OCI-LY7 (cell line): ENCODE results near the gene HAPLN3. TPM values are rescaled to one million over a fixed set of nuclear protein-coding genes. Genes with fewer than 3 reads are reported as not detected.
"Not testable (repeated sequence)": the region's sequence is repeated elsewhere in the genome, so short reads cannot be mapped to it uniquely, and the experiment has no call there.

Source experiments
- BruUV-seq: library from RNA; stranded (reverse); fragments of 400-500 nt; replicated peaks from 2 replicates; lab custom pipeline; 2021; lab: Mats Ljungman, UMichigan
- CTCF ChIA-PET: fragments of 300-600 bp; sonication (Branson Sonifier 250); formaldehyde crosslinking; loops from one replicate; lab custom pipeline; 2022; ENCODE audit warnings: antibody characterized with exemption; ENCODE audit not compliant: unreplicated experiment; lab: Charles Lee
- POLR2A ChIA-PET: fragments of 300-600 bp; sonication (Branson Sonifier 250); formaldehyde crosslinking; loops from one replicate; lab custom pipeline; 2022; ENCODE audit warnings: antibody characterized with exemption; lab: Charles Lee
- DNase-seq: peaks from one replicate; pipeline ENCODE4 v3.0.0-alpha.2; 2015; ENCODE audit warnings: low spot score
- H2AFZ ChIP-seq: fragments of 200-600 bp; sonication (generic), shearing (Covaris generic); 2 replicates; pipeline ENCODE4 v1.6.1; 2014; ENCODE audit warnings: mild to moderate bottlenecking, antibody characterized with exemption, low read length, moderate library complexity
- H3K27ac ChIP-seq: fragments of 200-600 bp; sonication (generic); 2 replicates; pipeline ENCODE4 v1.5.1; 2014; ENCODE audit warnings: mixed run types, low read depth, mild to moderate bottlenecking, moderate library complexity, low read length, inconsistent platforms; ENCODE audit not compliant: poor library complexity, severe bottlenecking
- H3K36me3 ChIP-seq: fragments of 200-600 bp; sonication (generic); 2 replicates; pipeline ENCODE4 v1.6.1; 2014; ENCODE audit warnings: mild to moderate bottlenecking, antibody characterized with exemption, low read length, moderate library complexity, mixed read lengths; ENCODE audit not compliant: insufficient read depth
- H3K4me1 ChIP-seq: fragments of 200-600 bp; sonication (generic); 2 replicates; pipeline ENCODE4 v1.5.1; 2014; ENCODE audit warnings: mild to moderate bottlenecking, low read length; ENCODE audit not compliant: insufficient read depth, poor library complexity, severe bottlenecking
- H3K4me2 ChIP-seq: fragments of 200-600 bp; sonication (generic); 2 replicates; pipeline ENCODE4 v1.6.1; 2014; ENCODE audit warnings: mild to moderate bottlenecking, low read length
- H3K4me3 ChIP-seq: fragments of 200-600 bp; sonication (generic); 2 replicates; pipeline ENCODE4 v1.5.1; 2014; ENCODE audit warnings: mild to moderate bottlenecking, low read depth, low read length; ENCODE audit not compliant: poor library complexity, severe bottlenecking
- H3K79me2 ChIP-seq: fragments of 200-600 bp; sonication (generic); 2 replicates; pipeline ENCODE4 v1.6.1; 2016; ENCODE audit warnings: low read depth, mild to moderate bottlenecking, low read length, moderate library complexity, mixed read lengths; ENCODE audit not compliant: insufficient read depth
- H3K9me2 ChIP-seq: fragments of 200-600 bp; sonication (generic); 2 replicates; pipeline ENCODE4 v1.6.1; 2016; ENCODE audit warnings: mild to moderate bottlenecking, low read length, mixed read lengths; ENCODE audit not compliant: insufficient read depth
- H3K9me3 ChIP-seq: fragments of 200-600 bp; sonication (generic); 2 replicates; pipeline ENCODE4 v1.6.1; 2014; ENCODE audit warnings: mild to moderate bottlenecking, mixed run types, low read length, mixed read lengths
- H4K20me1 ChIP-seq: fragments of 200-600 bp; sonication (generic); 2 replicates; pipeline ENCODE4 v1.6.1; 2014; ENCODE audit warnings: mild to moderate bottlenecking, antibody characterized with exemption, low read length, moderate library complexity, mixed read lengths; ENCODE audit not compliant: insufficient read depth
- EZH2phosphoT487 ChIP-seq: fragments of 200-600 bp; sonication (generic); IDR thresholded peaks from 2 replicates; pipeline ENCODE4 v1.6.1; 2018; ENCODE audit warnings: low read depth, borderline replicate concordance, mild to moderate bottlenecking, mixed run types, antibody characterized with exemption, low read length, moderate library complexity, mixed read lengths
- intact Hi-C: fragments of 100-400 bp; cut with micrococcal nuclease; formaldehyde crosslinking; loops from one replicate; pipeline ENCODE4 v1.10.0; 2022; ENCODE audit not compliant: unreplicated experiment
- total RNA-seq, 2 experiments: library from RNA; depleted of rRNA in 1 of 2; stranded (reverse); fragments of >200 nt in 1 of 2; shearing (Covaris generic) in 1 of 2; gene quantifications; 2 replicates each; pipeline ENCODE4 v1.2.3, GENCODE V29; 2014 to 2022
- TF ChIP-seq, protein P1 (sequence below): fragments of 200-600 bp; sonication (generic); conservative IDR thresholded peaks from 2 replicates; pipeline ENCODE4 v1.5.1; 2014; ENCODE audit warnings: mild to moderate bottlenecking, antibody characterized with exemption, low read length, moderate library complexity, mixed read lengths

The HAPLN3 gene
- total RNA-seq, 2 experiments from 2014 or later = 0.93 to 0.98 TPM

DNA sequence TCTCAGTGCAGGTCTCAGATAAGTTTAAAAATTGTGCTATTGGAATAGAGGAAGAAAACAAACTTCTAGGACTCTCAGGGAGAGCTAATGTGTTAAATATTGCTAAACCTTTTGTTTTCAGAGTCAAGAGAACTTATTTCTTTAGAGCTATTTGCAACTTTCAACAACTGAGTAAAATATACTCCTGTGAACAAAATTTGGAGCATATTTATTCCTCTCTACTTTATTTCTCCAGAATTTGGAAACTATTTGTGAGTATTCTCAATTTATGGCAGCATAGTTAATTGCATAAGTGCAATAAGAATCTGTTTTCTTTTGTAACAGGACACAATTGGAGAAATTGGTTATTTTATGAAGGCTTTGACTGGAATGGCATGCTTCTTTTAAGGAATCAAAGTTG, 32.8 kb upstream of the HAPLN3 start:
- H3K4me1 ChIP-seq, H3K4me3 ChIP-seq, H3K9me2 ChIP-seq, H4K20me1 ChIP-seq, H3K79me2 ChIP-seq, CTCF ChIA-PET, H3K36me3 ChIP-seq, intact Hi-C loops, H3K9me3 ChIP-seq, BruUV-seq, DNase-seq, POLR2A ChIA-PET, H2AFZ ChIP-seq, H3K27ac ChIP-seq, H3K4me2 ChIP-seq: not testable (repeated sequence)

DNA sequence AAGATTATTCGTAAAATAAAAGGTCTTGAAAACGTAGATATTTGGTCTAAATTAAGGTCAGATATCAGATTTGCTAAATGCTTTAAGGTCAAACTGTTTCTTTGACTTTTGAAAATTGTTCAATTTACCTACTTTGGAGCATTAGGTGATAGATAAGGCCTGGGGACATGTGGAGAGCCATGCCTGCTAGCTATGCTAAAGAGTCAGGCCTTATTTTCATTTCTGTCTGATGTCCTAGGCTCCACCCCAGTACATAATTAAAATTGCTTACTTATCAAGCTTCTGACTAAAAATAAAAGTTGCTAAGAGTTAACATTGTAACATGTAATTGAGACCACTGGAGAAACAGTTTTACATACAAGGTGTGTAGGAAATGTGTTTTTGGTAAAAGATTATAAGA, 30.3 kb upstream of the HAPLN3 start:
- H3K4me1 ChIP-seq, H3K4me3 ChIP-seq, H4K20me1 ChIP-seq, H3K36me3 ChIP-seq, CTCF ChIA-PET, H3K4me2 ChIP-seq, H2AFZ ChIP-seq, H3K9me2 ChIP-seq, BruUV-seq, H3K27ac ChIP-seq, H3K79me2 ChIP-seq, intact Hi-C loops, DNase-seq, H3K9me3 ChIP-seq: not testable (repeated sequence)
- POLR2A ChIA-PET = interaction anchor here (0.6 kb wide), 1 partner anchor 67 kb away, joined by 3 read pairs; no protein-coding TSS in a partner anchor

DNA sequence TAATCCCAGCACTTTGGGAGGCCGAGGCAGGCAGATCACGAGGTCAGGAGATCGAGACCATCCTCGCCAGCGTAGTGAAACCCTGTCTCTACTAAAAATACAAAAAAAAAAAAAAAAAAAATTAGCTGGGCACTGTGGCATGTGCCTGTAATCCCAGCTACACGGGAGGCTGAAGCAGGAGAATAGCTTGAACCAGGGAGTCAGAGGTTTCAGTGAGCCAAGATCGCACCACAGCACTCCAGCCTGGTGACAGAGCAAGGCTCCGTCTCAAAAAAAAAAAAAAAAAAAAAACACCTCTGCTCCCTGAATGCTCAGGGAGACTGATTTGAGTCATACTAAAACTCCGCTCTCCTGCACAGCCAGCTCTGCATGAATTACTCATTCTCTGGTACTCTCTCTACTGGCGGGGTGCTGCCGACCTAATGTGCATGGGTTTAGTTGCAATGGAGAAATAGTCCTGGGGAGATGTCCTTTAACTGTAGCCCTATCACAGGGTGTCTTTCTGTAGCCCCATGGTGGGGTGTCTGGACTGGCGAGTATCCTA, 25.6 kb upstream of the HAPLN3 start:
- H2AFZ ChIP-seq, H3K4me1 ChIP-seq, H3K27ac ChIP-seq, DNase-seq, H3K4me2 ChIP-seq, BruUV-seq, H3K79me2 ChIP-seq, H4K20me1 ChIP-seq, H3K9me2 ChIP-seq, H3K36me3 ChIP-seq, H3K9me3 ChIP-seq, intact Hi-C loops, H3K4me3 ChIP-seq, CTCF ChIA-PET: not testable (repeated sequence)
- POLR2A ChIA-PET = interaction anchor here (0.7 kb wide), 1 partner anchor 39 kb away, joined by 5 read pairs; no protein-coding TSS in a partner anchor

DNA sequence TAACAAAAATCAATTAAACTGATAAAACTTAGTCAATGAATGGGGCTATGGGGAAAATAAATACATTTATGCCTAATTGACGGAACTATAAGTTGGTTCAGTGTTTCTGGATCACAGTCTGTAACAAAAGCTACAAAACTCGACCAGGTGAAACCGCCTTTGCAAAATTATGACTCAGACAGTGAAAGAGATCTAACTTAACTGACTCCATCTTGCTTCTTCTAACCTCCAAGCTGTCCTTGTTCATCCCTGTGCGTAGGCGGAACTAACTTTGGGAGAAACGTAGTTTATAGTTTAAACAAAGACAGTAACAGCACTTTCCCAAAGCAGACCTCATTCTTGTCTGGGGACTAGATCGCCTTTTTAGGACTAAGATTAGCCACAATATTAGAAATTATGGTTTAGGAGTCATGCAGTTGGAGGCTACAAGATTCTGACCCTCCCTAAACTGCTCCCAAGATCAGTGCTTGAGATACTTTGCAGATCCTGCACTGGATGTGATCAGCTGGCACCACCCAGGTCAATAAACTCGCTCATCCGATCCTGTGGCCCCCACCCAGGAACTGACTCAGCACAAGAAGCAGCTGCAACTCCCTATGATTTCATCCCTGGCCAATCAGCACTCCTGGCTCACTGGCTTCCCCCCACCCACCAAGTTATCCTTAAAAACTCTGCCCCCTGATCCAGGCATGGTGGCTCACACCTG, 25.0 kb upstream of the HAPLN3 start:
- Histone ChIP-seq H3K4me3 (no peak overlapping the region), H3K4me1 (no peaks in the 10 kb centered on the region), H3K9me3 (no peaks in the 10 kb centered on the region), H3K36me3 (no peaks in the 10 kb centered on the region), H2AFZ (no peak overlapping the region), H3K9me2 (no peaks in the 10 kb centered on the region), H3K4me2 (no peak overlapping the region), H4K20me1 (no peaks in the 10 kb centered on the region), H3K27ac (no peak overlapping the region), H3K79me2 (no peaks in the 10 kb centered on the region)
- ChIA-PET CTCF (no interaction called here), POLR2A (interaction anchor here (0.7 kb wide), 1 partner anchor 38 kb away, joined by 5 read pairs; no protein-coding TSS in a partner anchor)
- TF ChIP-seq, protein P1, sequence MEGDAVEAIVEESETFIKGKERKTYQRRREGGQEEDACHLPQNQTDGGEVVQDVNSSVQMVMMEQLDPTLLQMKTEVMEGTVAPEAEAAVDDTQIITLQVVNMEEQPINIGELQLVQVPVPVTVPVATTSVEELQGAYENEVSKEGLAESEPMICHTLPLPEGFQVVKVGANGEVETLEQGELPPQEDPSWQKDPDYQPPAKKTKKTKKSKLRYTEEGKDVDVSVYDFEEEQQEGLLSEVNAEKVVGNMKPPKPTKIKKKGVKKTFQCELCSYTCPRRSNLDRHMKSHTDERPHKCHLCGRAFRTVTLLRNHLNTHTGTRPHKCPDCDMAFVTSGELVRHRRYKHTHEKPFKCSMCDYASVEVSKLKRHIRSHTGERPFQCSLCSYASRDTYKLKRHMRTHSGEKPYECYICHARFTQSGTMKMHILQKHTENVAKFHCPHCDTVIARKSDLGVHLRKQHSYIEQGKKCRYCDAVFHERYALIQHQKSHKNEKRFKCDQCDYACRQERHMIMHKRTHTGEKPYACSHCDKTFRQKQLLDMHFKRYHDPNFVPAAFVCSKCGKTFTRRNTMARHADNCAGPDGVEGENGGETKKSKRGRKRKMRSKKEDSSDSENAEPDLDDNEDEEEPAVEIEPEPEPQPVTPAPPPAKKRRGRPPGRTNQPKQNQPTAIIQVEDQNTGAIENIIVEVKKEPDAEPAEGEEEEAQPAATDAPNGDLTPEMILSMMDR = no peak
- TF ChIP-seq EZH2phosphoT487 = no peak
- no peak for DNase-seq
- BruUV-seq = no TSS peak
- intact Hi-C loops = no loop called here
